Measurements from ENCODE around the gene TMEM184B. TPM values are rescaled to one million over a fixed set of nuclear protein-coding genes. Genes with fewer than 3 reads are reported as not detected.
A peak's percentile ranks its signal among the peaks of the same experiment; 100 is the strongest.
"Not testable (repeated sequence)": the region's sequence is repeated elsewhere in the genome, so short reads cannot be mapped to it uniquely, and the experiment has no call there.

The TMEM184B gene
- total RNA-seq, 2 donors from 2014 or later: 58.8 to 61.6 TPM

GRCh38 chr22:38184788-38185187, 88.0 kb downstream of the TMEM184B start:
- intact Hi-C loops (cut with DNase I): no loop called here
- Histone ChIP-seq H3K9me3 (no peaks in the 10 kb centered on the region), H3K9ac (ENCODE audit: low read depth in 2 of 2, low read length in 2 of 2) (no peak overlapping the region), H3K27me3 (no peaks in the 10 kb centered on the region), H3K4me1 (peaks cover 3% of the 10 kb centered on the region), H3K27ac (no peak overlapping the region), H3K4me3 (no peak overlapping the region), H3K36me3 (no peaks in the 10 kb centered on the region)
- no peak for DNase-seq
- no peak for TF ChIP-seq CTCF (IDR thresholded peaks at IDR 0.05)

GRCh38 chr22:38181453-38182200, 91.2 kb downstream of the TMEM184B start, which contains the start of gene PLA2G6:
Gene PLA2G6, minus strand, starts transcription at chr22:38181830. Its CDS starts 12,404 bp downstream, at chr22:38169426.
- peak; percentile 99 for DNase-seq
- peak within 1 kb of the TSS; percentile 39 for H3K4me3 ChIP-seq
- no peak for TF ChIP-seq CTCF (IDR thresholded peaks at IDR 0.05)
- no peaks in the 10 kb centered on the region for H3K36me3 ChIP-seq
- no peaks in the 10 kb centered on the region for H3K9me3 ChIP-seq
- H3K4me1 ChIP-seq: peaks cover 6% of the 10 kb centered on the region
- no peaks in the 10 kb centered on the region for H3K27me3 ChIP-seq
- intact Hi-C loops (cut with DNase I): no loop called here
- H3K27ac ChIP-seq: peak within 1 kb of the TSS; percentile 81
- peak within 1 kb of the TSS; percentile 80 to 100 for H3K9ac ChIP-seq (ENCODE audit: low read depth in 2 of 2, low read length in 2 of 2)

- Histone ChIP-seq H3K27ac (peak overlapping the region; percentile 81), H3K9ac (ENCODE audit: low read depth in 2 of 2, low read length in 2 of 2) (peak overlapping the region; percentile 80 to 100), H3K27me3 (no peaks in the 10 kb centered on the region), H3K9me3 (no peaks in the 10 kb centered on the region), H3K4me3 (peak overlapping the region; percentile 39), H3K4me1 (peaks cover 6% of the 10 kb centered on the region), H3K36me3 (no peaks in the 10 kb centered on the region)
- intact Hi-C loops (cut with DNase I): no loop called here
- peak; percentile 83 for DNase-seq
- TF ChIP-seq CTCF (IDR thresholded peaks at IDR 0.05): no peak
Measured at GRCh38 chr22:38180841-38181452, 91.9 kb downstream of the TMEM184B start.

- H3K36me3 ChIP-seq; H3K4me3 ChIP-seq; DNase-seq; H3K9me3 ChIP-seq; H3K27me3 ChIP-seq; H3K9ac ChIP-seq (ENCODE audit: low read depth in 2 of 2, low read length in 2 of 2); H3K4me1 ChIP-seq; intact Hi-C loops (cut with DNase I): not testable (repeated sequence)
- peak overlapping the region; percentile 79 for H3K27ac ChIP-seq
Measured at GRCh38 chr22:38178605-38178937, 94.2 kb downstream of the TMEM184B start.

GRCh38 chr22:38177926-38178604, 94.7 kb downstream of the TMEM184B start:
- H3K4me1 ChIP-seq: peaks cover 6% of the 10 kb centered on the region

GRCh38 chr22:38177571-38177925, 95.3 kb downstream of the TMEM184B start:
- intact Hi-C loops (cut with DNase I); H3K36me3 ChIP-seq; H3K4me3 ChIP-seq; DNase-seq; H3K27me3 ChIP-seq; H3K4me1 ChIP-seq; H3K9me3 ChIP-seq: not testable (repeated sequence)
- Histone ChIP-seq H3K27ac (peak overlapping the region; percentile 79), H3K9ac (ENCODE audit: low read depth in 2 of 2, low read length in 2 of 2) (peak overlapping the region in 1 of 2 donors; percentile 73)

More at GRCh38 chr22:38177926-38178604, 94.7 kb downstream of the TMEM184B start:
- Histone ChIP-seq H3K27ac (peak overlapping the region; percentile 79), H3K4me3 (no peak overlapping the region), H3K9ac (ENCODE audit: low read depth in 2 of 2, low read length in 2 of 2) (peak overlapping the region; percentile 24 to 73), H3K27me3 (no peaks in the 10 kb centered on the region), H3K9me3 (no peaks in the 10 kb centered on the region), H3K36me3 (no peaks in the 10 kb centered on the region)
- peak; percentile 67 for DNase-seq
- no peak for TF ChIP-seq CTCF (IDR thresholded peaks at IDR 0.05)
- intact Hi-C loops (cut with DNase I): no loop called here
